NCI-H524 treated with DMSO at 0.1 percent for 48 hours (cell line): Measurements from ENCODE around the gene MRE11.
"Not testable (repeated sequence)": the region's sequence is repeated elsewhere in the genome, so short reads cannot be mapped to it uniquely, and the experiment has no call there.

ENCODE experiments used
- DNase-seq: peaks from one replicate; lab custom pipeline; 2025; lab: John Stamatoyannopoulos, UW

Gene MRE11

DNA sequence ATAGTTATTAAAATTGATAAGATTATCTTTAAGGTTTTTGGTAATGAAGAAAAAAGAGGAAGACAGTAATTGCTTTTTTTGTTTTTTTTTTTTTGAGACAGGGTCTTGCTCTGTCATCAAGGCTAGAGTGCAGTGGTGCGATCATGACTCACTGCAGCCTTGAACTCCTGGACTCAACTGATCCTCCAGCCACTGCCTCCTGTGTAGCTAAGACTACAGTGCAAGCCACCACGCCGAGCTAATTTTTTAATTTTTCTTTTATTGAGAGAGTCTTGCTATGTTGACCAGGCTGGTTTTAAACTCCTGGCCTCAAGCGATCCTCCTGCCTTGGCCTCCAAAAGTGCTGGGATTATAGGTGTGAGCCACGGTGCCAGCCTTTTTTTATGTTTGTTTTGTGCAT, 12.9 kb upstream of the MRE11 start:
- not testable (repeated sequence) for DNase-seq

- DNase-seq, result no peak
Observed at GRCh38 chr11:94504689-94505293, 11.1 kb upstream of the MRE11 start.

- DNase-seq, result no peak
Observed at GRCh38 chr11:94501522-94501921, 7.9 kb upstream of the MRE11 start.

- DNase-seq, result no peak
Observed at GRCh38 chr11:94500181-94500580, 6.5 kb upstream of the MRE11 start.

- DNase-seq, result no peak
Observed at GRCh38 chr11:94494126-94494680, 559 bp upstream of the MRE11 start.

DNA sequence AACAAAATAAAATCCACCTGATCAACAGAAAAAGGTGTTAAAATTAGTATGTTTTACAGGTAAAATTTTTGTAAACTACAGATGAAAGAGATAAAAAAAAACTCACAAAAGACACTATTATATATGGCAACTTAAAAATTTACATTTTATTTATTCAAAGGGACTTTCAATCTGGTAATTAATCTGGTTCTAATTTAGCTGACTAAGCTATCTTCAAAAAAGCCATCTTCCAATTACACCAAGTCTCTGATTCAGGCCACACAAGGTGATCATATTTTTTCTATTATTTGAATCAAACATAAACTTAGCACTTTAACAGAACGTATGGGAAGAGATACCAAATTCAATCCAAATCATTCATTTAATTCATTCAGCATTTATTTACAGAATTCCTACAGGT, 7.6 kb downstream of the MRE11 start:
- no peak for DNase-seq

DNA sequence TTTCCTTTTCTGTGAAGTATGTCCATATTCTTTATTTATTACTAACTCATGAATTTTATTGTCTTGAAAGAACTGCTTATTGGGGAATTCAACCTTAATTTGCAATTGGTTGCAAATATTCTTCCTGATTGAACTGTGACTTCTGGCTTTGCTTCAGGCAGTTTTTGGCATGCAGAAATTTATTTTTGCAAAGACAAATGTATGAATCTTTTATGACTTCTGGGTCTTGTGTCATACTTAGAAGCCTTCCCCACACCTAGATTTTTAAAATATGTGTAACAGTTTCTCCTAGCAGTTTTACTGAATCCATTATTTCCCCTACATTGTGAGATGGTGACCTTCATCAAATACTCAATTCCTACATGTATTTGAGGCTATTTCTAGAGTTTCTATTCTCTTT, 12.3 kb downstream of the MRE11 start:
- DNase-seq, result no peak

- DNase-seq, result no peak
Observed at GRCh38 chr11:94477624-94478023, 16.0 kb downstream of the MRE11 start.

DNA sequence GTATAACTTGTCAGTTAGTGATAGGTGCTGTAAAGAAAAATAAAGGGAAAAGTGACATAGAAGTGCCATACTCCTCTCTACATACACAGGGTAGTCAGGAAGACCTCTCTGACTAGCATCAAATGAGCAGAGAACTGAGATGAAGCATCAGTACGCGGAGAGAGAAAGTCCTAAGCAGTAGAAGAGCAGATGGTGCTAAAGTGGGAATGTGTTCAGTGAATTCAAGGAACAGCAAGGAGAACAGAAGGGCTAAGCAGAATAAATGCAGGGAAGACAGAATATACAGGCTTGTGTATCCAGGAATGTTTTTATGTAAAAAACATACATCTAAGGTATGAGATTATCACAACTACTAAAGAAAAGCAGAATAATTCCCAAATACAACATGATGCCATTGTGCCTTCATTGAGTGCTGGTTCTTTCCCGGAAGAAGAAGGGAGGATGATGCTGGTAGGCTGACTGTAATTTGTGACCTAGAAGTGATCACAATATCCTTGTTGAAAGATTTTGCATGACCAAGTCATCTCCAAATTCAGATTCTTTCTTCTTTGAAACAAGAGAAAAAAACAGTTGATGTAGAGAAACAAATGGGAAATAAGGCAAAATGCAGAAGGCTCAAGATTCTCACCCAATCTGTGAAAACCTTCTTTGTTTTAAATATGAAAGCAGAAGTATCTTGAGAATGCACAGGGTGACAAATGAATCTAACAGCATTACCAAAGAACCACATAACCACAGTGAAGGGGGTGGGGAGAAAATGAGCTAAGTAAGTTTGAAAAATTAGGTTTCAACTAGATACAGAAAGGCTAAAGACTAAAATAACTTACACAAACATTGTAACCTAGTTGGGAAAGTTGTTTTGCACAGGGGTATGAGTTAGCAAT, 20.5 kb downstream of the MRE11 start:
- no peak for DNase-seq

GRCh38 chr11:94469416-94469815, 24.2 kb downstream of the MRE11 start:
- DNase-seq, result no peak

DNA sequence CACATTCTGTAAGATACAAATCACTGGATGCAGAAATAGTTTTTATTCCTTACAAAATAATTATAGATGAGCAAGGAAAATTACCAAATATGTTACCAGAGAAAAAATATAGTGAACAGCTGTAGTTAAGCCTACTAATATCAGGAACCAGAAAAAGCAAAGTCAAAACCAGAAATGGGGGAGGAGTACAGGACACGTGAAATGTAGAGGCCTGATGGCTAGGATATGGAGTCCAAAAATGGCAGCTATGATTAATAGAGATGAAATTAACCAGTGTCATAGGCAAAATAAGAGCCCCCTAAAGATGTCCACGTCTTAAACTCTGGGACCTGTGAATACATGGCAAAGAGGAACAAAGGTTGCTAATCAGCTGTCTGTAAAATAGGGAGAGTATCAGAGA, 34.1 kb downstream of the MRE11 start:
- no peak for DNase-seq

- no peak for DNase-seq
Observed at GRCh38 chr11:94457118-94458029, 36.3 kb downstream of the MRE11 start.

GRCh38 chr11:94455861-94456260, 37.8 kb downstream of the MRE11 start:
- DNase-seq, result no peak

GRCh38 chr11:94454301-94454700, 39.3 kb downstream of the MRE11 start:
- DNase-seq, result no peak

DNA sequence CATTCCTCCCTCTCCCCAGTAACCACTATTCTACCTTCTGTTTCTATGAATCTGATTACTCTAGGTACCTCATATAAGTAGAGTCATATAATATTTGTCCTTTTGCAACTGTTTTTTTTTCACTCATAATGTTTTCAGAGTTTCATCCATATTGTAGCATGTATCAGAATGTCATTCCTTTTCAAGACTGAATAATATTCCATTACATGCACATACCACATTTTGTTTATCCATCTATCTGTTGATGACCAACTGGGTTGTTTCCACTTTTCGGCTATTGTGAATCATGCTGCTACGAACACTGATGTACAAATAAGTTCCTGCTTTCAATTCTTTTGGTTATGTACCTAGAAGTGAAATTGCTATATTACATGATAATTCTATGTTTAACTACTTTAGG, 40.7 kb downstream of the MRE11 start:
- DNase-seq, result no peak

- no peak for DNase-seq
Observed at GRCh38 chr11:94450048-94450447, 43.6 kb downstream of the MRE11 start.

DNA sequence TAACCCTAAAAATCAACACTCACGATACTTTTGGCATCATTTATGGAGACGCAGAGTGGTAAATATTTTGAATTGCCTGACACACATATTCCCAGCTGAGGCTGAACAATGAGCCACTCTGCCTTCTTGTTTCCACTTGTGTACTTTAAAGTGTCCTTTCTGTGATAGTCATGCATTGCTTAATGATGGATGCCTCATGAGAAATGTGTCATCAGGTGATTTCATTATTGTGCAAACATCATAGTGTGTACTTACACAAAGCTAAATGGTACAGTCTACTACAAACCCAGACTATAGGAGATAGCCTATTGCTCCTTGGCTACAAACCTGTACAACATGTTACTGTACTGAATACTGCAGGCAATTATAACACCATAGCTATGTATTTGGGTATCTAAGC, 44.2 kb downstream of the MRE11 start:
- no peak for DNase-seq

DNA sequence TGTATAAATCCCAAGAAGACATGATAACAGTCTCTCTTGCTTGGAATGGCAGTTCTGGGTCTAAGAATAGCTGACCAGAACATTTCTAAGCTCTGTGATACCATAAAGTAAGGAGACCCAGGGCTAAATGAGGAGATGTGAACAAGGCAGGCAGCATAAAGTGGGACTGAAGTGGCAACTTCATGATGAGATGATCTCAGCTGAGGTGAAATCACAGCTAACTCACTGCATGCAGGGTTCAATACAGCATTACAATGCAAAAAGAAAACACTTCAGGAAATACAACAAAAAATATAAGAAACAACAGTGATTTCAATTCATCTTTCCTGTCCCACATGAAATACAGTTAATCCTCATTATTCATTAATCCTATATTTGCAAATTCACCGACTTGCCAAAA, 44.6 kb downstream of the MRE11 start:
- DNase-seq, result no peak

GRCh38 chr11:94447149-94447548, 46.5 kb downstream of the MRE11 start:
- no peak for DNase-seq

DNA sequence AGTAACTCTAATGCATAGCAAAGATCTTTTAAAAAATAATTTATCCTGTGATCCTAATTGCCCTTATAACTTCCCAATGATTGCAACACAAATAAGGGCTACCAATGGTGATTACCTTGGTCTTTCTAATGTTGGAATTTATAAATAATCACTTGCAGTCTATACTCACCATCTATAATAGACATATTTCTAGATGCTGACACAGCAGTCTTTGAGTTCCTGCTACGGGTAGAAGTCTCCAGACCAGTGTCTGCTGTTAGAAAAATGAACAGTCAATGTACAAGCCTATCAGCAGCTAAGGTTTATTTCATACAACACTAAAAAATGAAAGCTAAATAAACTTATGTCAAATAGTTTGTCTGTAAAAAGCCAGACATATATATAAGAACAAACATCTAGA, 48.0 kb downstream of the MRE11 start:
- DNase-seq, result no peak

- no peak for DNase-seq
Observed at GRCh38 chr11:94433049-94433448, 60.6 kb downstream of the MRE11 start.

GRCh38 chr11:94424662-94425061, 69.0 kb downstream of the MRE11 start:
- no peak for DNase-seq
